ENCODE measurements around the gene PDE11A.

- no peak for TF ChIP-seq CTCF (IDR thresholded peaks at IDR 0.05 in 8 of 11, conservative IDR thresholded peaks at IDR 0.05 in 3 of 11)
- no peak for TF ChIP-seq POLR2A (IDR thresholded peaks at IDR 0.05)
- no peak for TF ChIP-seq POLR2AphosphoS5 (IDR thresholded peaks at IDR 0.05)
Observed at GRCh38 chr2:177741866-177742265, 330.7 kb downstream of the PDE11A start.
